HepG2 (cell line): ENCODE results near the gene NFE2L1. TPM values are rescaled to one million over a fixed set of nuclear protein-coding genes. Genes with fewer than 3 reads are reported as not detected.

Experiments
- HNF4A ChIP-seq: sonication (generic); formaldehyde crosslinking; IDR thresholded peaks from 2 replicates; pipeline ENCODE4 v1.4.0; 2020; ENCODE audit warnings: missing genetic modification reagents
- HNF4G ChIP-seq, 2 experiments: sonication (generic) in 1 of 2; formaldehyde crosslinking in 1 of 2; IDR thresholded peaks; 2 replicates each; pipeline versions ENCODE4 v1.4.0 to v1.6.1; 2011 to 2020; ENCODE audit warnings: borderline replicate concordance in 2 of 2, low read depth in 2 of 2, mild to moderate bottlenecking in 2 of 2, low read length in 1 of 2, missing genetic modification reagents in 1 of 2, moderate library complexity in 1 of 2
- RAD21 ChIP-seq: fragments of 450-650 bp; formaldehyde crosslinking; IDR thresholded peaks from 2 replicates; pipeline ENCODE4 v1.5.0; 2020; ENCODE audit warnings: mild to moderate bottlenecking
- RFX5 ChIP-seq: IDR thresholded peaks from 2 replicates; pipeline ENCODE4 v1.6.1; 2011; ENCODE audit warnings: low read depth, low read length, improper control_type of control experiment
- SMC3 ChIP-seq: IDR thresholded peaks from 2 replicates; pipeline ENCODE4 v1.6.1; 2011; ENCODE audit warnings: low read length, improper control_type of control experiment
- ZBTB38 ChIP-seq: sonication (generic); formaldehyde crosslinking; IDR thresholded peaks from 2 replicates; pipeline ENCODE4 v1.5.1; 2020; ENCODE audit warnings: mild to moderate bottlenecking, missing genetic modification reagents
- ZFX ChIP-seq: sonication (generic); formaldehyde crosslinking; IDR thresholded peaks from 2 replicates; pipeline ENCODE4 v1.4.0; 2020; ENCODE audit warnings: mild to moderate bottlenecking, low read depth, missing genetic modification reagents, moderate library complexity
- polyA plus RNA-seq, 8 experiments: library from polyadenylated mRNA; depleted of rRNA in 3 of 8; stranded (reverse) in 7 of 8; unstranded in 1 of 8; fragments of >200 nt; fragmentation: Illumina TruSeq in 4 of 8; extraction: Trizol in 4 of 8; gene quantifications; 2 replicates each; pipeline versions ENCODE4 v1.2.1 to v1.2.3, GENCODE V29; 2011 to 2016; ENCODE audit warnings: low read depth in 4 of 8, missing spikeins in 1 of 8, mixed read lengths in 1 of 8; ENCODE audit not compliant: insufficient read depth in 1 of 8
- total RNA-seq, 5 experiments: library from RNA; depleted of rRNA; stranded (reverse); fragments of >200 nt; fragmentation: Illumina TruSeq; extraction: Trizol; gene quantifications; 2 replicates each; pipeline ENCODE4 v1.2.3, GENCODE V29; 2016; ENCODE audit warnings: low read depth in 1 of 5
- TF ChIP-seq, protein P1 (sequence below): sonication (generic); formaldehyde crosslinking; conservative IDR thresholded peaks from 2 replicates; pipeline ENCODE4 v1.8.0; 2022; ENCODE audit warnings: mild to moderate bottlenecking, moderate library complexity, missing genetic modification reagents
- TF ChIP-seq, protein P2 (sequence below): sonication (generic); formaldehyde crosslinking; IDR thresholded peaks from 2 replicates; pipeline ENCODE4 v1.5.0; 2020; ENCODE audit warnings: mild to moderate bottlenecking, missing genetic modification reagents, moderate library complexity

Gene NFE2L1
- total and polyA plus RNA-seq, 2 of the 13 experiments (the other 11 are each of a cell fraction or from before 2014, with no cell fraction given): 67.0 to 234 TPM

GRCh38 chr17:48068491-48068961, 20.4 kb downstream of the NFE2L1 start (continued):
- TF ChIP-seq, protein P1, sequence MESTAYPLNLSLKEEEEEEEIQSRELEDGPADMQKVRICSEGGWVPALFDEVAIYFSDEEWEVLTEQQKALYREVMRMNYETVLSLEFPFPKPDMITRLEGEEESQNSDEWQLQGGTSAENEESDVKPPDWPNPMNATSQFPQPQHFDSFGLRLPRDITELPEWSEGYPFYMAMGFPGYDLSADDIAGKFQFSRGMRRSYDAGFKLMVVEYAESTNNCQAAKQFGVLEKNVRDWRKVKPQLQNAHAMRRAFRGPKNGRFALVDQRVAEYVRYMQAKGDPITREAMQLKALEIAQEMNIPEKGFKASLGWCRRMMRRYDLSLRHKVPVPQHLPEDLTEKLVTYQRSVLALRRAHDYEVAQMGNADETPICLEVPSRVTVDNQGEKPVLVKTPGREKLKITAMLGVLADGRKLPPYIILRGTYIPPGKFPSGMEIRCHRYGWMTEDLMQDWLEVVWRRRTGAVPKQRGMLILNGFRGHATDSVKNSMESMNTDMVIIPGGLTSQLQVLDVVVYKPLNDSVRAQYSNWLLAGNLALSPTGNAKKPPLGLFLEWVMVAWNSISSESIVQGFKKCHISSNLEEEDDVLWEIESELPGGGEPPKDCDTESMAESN (CRISPR knock-in tag): 0 out of 2 replicates have a peak, but pooled peaks have one; percentile 23
- TF ChIP-seq ZFX (CRISPR knock-in tag) (0 out of 2 replicates have a peak, but pooled peaks have one; percentile 18), RAD21 (0 out of 2 replicates have a peak, but pooled peaks have one; percentile 26), ZBTB38 (CRISPR knock-in tag) (0 out of 2 replicates have a peak, but pooled peaks have one; percentile 16), SMC3 (peak; percentile 18; the same call in 1 of the 2 replicates), HNF4G (IDR thresholded peaks at IDR 0.05; ENCODE audit: borderline replicate concordance, low read depth, low read length) (0 out of 2 replicates have a peak, but pooled peaks have one; percentile 9), HNF4G (CRISPR knock-in tag; IDR thresholded peaks at IDR 0.05; ENCODE audit: borderline replicate concordance, low read depth) (no peak), RFX5 (no peak), HNF4A (CRISPR knock-in tag) (peak; percentile 31; the same call in 1 of the 2 replicates)
- TF ChIP-seq, protein P2, sequence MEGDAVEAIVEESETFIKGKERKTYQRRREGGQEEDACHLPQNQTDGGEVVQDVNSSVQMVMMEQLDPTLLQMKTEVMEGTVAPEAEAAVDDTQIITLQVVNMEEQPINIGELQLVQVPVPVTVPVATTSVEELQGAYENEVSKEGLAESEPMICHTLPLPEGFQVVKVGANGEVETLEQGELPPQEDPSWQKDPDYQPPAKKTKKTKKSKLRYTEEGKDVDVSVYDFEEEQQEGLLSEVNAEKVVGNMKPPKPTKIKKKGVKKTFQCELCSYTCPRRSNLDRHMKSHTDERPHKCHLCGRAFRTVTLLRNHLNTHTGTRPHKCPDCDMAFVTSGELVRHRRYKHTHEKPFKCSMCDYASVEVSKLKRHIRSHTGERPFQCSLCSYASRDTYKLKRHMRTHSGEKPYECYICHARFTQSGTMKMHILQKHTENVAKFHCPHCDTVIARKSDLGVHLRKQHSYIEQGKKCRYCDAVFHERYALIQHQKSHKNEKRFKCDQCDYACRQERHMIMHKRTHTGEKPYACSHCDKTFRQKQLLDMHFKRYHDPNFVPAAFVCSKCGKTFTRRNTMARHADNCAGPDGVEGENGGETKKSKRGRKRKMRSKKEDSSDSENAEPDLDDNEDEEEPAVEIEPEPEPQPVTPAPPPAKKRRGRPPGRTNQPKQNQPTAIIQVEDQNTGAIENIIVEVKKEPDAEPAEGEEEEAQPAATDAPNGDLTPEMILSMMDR (CRISPR knock-in tag): peak; percentile 32
